SW 1271 (cell line): ENCODE measurements around the gene FOXN3.
"Not testable (repeated sequence)": the region's sequence is repeated elsewhere in the genome, so short reads cannot be mapped to it uniquely, and the experiment has no call there.

ENCODE experiments used
- DNase-seq, 2 experiments: peaks; one replicate each; lab custom pipeline; 2025; lab: John Stamatoyannopoulos, UW

The FOXN3 gene

DNA sequence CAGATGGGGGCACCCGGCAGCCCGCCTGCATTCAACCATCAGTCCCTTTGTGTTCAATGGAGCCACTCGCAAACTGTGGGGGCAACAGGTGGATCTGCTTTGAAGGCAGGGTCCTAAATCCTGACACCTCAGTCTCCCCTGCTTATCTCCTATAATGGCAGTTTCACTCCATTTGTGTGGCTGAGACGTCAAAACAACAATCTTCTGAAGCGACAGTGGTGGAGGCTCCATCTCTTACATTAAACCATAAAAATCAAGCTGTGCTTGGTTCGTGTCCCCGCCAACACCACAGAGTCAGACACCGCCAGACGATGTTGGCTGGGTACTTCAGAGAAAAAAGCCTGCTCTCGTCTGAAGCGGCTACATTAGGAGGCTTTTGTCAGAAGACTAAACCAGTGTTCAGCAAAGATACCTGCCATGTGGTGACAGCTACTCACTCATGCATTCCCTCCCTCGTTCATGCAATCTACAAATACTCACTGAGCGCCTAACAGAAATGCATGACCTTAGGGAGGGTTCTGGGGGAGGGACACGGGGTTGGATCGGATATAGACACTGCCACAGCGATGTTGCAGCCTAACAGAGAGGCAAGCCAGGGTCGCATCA, 253.9 kb downstream of the FOXN3 start:
- DNase-seq: no peak

DNA sequence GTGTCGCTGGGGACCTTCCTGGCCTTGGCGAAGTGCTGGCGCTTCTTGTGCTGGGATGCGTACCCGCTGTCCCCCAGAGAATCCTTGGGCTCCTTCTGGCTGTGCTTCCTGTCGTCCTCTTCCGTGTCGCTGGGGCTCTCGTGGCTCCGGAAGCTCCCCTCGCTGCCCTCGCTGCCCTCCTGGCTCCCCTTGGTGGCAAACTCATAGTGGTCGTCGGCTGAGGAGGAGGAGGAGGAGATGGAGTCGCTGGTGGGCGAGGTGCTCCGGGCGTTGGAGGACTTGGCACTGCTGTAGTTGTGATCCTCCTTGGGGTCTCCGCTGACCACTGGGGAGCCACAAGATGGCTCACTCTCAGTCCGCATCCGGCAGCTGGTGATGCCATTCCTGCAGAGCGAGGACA, 254.4 kb downstream of the FOXN3 start:
- DNase-seq: no peak

DNA sequence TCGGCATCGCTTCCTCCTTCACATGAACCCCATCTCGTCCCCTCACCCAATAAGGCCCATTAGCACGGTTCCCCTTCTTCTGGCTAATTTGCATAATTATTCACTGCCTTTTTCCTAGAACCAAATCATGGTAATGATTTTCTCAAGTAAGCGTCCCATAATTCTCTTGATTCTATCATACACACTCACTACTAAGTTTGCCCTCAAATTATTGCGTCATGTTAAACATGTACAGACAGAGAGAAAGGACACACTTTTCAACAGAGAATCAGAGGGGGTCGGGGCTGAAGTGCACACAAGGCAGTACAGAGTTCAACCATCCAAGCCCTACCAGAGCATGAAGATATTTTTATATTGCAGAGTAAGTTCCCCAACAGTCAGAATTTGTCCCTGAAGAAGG, 256.6 kb downstream of the FOXN3 start:
- DNase-seq: no peak

DNA sequence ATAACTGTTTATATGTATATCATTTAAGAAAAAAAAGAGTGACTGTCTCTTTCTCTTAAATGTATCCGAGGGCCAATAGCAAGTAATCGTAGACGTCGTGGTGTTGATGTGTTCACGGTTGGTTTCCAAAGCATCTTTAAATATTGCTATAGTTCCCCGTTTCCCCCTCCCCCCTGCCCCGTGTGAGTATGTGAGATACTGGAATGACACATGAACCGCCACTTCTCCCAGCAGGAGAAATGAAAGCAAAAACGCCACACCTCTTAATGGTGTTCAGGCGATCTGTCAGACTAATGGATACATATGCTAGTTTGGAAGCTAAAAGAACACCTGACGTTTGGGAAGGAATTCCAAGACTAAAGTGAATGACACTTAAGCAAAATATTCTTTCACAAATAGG, 258.3 kb downstream of the FOXN3 start:
- no peak for DNase-seq

DNA sequence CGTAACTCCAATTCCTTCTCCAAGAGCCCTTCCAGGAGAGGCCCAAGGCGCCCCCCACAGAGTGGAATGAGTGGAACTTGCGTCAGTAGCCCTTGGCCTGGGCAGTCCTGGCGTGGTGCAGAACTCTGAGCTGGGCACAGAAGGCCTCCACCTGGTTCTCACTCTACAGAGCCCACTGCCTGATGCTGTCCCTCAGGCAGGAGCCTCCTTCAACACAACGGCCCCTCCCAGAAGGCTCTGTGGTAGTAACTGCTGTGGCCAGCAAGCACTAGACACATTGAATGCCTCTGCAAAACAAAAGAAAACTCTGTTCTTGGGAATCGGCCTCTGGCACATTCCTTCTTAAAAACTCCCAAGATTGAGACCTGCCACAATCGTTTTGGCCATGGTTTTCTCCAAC, 258.9 kb downstream of the FOXN3 start:
- not testable (repeated sequence) for DNase-seq

DNA sequence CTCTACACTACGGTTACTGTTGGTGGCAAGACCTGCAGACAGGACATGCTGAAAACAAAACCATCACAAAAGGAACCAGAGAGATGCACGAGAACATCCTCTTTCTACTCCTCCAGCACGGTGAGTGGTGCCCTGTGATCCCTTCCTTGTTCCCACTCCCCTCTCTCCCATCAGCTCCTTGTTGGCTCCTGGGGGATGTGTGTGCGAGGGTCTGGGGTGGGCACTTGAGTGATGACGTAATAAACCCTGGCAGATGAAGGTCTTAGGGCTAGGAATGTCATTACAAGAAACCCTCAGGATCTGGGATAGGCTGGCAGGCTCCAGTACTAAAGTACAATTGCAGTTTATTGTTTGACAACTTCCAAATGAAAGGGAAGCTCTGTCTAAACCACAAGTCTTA, 261.5 kb downstream of the FOXN3 start:
- no peak for DNase-seq

DNA sequence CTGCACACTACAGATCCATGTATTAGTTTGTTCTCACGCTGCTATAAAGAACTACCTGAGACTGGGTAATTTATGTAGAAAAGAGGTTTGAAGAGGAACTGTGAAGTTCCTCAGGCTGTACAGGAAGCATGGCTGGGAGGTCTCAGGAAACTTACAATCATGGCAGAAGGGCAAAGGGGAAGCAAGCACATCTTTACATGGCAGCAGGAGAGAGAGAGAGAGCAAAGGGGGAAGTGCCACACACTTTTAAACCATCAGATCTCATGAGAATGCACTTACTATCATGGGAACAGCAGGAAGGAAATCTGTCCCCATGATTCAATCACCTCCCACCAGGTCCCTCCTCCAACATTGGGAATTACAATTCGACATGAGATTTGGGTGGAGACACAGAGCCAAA, 265.3 kb downstream of the FOXN3 start:
- DNase-seq: not testable (repeated sequence)

DNA sequence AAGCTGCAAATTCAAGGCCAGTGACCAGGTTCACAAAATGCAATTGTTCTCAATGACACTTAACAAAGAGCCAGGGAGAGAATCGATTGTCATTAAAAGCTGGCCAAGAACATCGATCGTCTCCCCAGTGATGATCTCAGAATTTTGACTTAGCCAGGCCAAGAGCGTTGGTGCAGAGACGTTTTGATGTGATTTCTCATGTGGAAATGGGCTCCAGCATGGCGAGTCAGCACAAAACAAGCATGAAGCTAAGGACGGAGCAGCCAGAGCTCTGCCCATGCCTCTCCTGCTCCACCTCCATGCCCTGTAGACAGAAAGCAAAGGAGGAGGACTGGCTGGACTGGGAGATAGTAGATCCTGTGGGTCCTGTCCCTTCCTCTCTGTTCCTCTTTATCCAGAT, 270.8 kb downstream of the FOXN3 start:
- no peak for DNase-seq

DNA sequence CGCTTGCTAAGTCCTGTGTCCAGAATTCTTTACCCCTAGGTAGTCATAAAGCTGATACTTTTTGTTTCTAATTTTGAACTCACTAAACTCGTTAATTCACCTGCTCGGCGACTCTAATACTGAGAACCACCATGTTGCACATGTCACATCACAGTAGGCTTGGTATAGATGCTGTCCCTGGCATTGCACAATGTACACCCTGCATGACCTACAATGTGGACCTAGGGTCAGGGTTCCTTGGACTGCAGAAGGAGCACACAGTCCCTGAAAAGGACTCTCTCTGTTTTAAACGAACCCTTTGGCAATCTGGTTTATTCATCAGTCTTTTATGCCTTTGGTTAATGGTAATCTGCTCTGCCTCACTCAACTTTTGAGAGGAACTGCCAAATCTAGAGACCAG, 272.4 kb downstream of the FOXN3 start:
- DNase-seq: no peak

DNA sequence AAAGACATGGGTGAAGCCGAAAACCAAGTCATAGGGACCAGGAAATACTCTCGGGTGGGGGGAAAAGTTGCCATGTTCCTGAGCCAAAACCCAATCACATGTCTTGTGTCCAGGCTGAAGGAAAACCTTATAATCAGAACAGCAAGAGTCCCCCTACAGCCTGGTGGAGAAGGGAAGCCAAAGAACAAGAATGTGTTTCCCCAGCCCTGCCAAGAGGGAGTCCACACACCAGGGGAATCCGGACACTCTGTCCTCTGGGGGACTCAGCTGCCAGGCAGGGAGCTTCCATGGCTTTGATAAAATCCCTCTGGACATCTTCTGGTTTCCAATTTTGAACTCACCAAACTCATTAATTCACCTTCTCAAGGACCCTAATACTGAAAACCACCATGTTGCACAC, 273.0 kb downstream of the FOXN3 start:
- DNase-seq: no peak

DNA sequence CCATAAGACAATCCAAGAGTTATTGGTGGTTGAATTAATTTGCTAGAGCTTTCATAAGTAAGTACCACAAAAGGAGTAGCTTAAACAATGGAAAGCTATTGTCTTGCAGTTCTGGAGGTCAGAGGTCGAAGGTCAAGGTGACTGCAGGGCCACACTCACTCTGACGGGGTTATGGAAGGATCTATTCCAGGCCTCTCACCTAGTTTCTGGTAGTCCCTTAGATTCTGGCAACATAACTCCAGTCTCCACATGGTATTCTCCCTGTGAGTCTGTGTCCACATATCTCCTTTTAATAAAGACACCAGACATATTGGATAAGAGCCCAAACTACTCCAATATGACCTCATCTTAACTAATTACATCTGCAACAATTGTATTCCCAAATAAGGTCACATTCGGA, 273.4 kb downstream of the FOXN3 start:
- no peak for DNase-seq

DNA sequence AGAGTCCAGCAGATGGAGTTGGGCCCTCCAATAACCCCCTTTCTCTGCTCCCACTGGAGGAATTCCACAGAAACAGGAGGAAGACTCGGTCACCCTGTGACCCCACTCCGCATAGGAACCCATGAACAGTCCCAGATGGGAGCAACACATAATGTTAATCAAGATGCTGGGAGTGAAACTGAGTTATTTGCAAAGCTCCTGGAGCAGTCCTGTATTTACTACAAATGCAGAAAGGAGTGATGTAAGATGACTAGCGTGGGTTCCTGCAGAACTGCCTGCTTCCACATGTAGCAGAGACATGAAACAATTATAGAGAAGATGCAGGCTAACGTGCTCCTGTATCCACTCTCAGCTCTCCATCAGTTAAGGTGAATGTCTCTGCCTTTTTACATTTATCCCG, 274.7 kb downstream of the FOXN3 start:
- DNase-seq: no peak

DNA sequence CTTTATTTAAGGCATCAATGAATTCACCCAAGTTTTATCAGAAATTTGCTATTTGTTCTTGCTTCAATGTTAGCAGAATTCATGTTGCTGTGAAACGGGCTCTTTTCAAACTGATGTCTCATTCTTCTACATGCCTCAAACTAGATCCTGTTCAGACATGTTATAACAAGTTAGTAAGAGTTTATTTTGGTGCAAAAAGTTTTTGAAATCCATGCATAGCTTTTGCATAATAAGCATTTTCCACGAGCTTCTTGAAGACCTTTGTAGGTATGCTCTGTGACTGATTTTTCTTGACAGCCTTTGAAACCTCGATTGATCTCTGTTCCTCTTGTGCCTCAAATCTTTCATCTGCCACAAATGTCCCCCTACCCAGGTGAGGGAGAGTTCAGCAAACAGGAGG, 275.2 kb downstream of the FOXN3 start:
- no peak for DNase-seq

DNA sequence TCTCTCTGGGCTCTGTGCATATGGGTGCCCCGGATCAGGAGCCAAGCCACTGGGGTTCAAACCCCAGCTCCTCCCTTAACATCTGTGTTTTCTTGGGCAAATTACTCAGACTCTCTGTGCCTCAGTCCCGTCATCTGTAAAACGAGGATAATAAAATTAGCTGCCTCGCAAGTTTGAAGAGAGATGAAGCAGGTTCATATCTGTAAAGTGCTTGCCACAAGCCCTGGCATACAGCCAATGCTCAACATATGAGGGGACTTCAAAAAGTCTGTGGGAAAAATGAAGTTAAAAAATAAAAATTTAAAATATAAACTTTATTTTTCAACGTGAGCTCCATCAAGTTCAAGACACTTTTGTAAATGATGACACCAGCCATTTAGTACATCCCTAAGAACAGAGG, 276.7 kb downstream of the FOXN3 start:
- no peak for DNase-seq

DNA sequence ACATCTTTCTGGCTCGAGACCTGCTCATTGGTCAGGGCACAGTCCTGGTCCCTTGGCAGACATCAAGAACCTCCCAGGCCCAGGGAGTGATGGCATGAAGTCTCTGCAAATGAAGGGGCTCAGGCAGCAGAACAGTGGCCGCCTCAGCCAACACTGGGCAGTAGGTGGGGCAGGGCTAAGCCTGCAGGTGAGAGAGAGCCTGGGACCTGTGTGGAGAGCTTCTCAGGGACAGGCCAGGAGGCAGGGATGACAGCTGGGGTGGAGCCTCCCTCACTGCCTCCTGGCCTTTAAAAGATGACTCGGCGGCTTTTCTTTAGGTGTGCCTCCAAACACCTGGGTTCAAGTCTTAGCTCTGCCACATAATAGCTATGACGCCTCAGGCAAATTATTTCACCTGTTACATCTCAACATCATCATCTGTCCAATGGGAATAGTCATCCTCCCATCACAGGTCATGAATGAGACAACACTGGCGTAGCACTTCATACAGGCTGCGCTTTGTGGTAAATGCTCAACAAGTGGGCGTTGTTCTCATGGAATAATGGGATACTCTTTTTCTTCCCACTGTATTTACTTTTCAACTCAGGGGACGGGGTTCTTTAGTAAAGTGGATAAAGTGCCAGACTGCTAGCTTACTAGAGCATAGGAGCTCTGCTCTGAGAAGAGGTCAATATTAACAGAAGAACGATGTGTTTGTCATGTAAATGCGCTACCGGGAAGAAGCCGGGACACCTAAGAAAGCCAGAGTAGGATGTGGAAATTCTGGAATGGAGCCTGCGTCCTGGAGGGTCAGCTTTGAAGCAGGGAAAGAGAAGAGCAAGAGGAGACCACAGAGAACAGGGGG, 277.4 kb downstream of the FOXN3 start:
- DNase-seq: no peak

DNA sequence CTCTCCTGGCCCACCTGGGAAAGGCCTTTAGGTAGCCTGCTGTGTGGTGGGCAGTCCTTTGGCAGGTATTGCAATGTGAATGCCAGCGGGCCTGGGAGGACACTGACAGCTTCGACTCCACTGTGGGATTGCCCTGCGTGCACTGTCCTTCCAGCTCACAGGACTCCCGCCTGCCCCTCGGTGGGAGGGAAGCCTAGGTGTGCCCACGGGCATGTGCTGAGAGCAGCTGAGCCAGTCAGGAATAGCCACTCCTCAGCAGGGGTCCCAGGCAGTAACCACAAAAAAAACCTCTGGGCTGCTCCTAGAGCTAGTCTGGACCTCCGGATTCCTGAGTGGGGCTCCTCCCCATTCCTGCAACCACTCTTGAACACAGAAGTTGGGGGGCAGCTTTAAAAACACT, 278.2 kb downstream of the FOXN3 start:
- DNase-seq: no peak

DNA sequence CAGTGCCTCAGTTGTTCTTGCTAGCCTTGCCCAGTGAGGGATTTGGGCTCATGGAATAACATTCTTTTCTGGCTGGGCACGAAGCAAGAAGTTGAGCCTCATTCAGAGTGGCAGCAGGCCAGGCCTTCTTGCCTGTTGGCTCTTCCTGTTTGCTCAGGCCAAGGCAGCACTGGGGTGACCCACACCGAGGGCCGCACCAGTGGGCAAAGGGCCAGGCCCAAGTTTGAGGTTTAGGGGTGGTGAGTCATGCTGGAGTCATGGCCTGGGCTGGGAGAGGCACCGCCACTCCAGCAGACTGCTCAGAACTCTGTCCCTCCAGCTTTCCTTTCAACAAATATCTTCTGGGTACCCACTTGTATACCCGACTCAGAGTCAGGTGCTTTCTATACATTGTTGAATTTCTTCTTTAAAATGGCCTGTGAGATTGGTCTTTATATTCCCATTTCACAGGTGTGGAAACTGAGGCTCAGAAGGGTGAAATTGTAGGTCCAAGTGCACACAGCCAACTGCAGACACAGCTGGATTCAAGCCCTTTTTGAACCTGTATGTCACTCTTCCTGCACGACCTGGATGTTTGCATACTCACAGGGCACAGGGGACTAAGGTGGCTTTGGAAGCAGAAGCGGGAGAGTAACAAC, 279.4 kb downstream of the FOXN3 start:
- peak; percentile 55 to 78 for DNase-seq

DNA sequence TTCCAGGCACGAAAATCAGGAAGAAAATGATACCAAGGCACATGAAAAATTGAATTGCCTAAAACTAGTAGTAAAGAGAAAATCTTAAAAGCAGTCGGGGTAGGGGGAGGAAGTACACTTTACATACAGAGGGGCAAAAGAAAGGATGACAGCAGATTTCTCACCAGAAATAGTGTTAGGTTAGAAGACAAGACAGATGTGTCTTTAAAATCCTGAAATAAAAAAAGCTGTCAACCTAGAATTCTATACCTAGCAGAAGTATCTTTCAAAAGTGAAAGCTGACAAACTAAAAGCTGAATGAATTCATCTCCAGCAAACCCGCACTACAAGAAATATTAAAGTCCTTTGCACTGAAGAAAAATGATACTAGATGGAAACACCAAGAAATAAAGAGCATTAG, 280.4 kb downstream of the FOXN3 start:
- no peak for DNase-seq

DNA sequence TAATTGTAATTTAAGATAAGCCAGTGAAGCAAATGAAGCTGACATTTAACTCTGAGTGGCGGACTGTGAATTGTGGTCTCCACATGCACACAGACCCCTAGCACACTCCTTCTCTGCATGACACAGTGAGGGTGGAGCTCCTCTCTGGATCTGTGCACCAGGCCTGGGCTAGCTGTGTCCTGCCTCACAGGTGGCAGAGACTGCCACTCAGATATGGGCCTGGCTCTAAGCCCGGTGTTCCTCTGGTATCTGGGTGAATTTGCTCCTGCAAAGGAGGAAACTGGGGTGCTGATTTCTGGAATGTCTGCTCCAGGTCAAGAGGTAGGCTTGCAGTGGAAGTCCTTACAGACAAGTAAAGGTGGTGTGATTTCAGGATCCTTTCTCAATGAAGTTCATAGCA, 282.4 kb downstream of the FOXN3 start:
- DNase-seq: no peak

DNA sequence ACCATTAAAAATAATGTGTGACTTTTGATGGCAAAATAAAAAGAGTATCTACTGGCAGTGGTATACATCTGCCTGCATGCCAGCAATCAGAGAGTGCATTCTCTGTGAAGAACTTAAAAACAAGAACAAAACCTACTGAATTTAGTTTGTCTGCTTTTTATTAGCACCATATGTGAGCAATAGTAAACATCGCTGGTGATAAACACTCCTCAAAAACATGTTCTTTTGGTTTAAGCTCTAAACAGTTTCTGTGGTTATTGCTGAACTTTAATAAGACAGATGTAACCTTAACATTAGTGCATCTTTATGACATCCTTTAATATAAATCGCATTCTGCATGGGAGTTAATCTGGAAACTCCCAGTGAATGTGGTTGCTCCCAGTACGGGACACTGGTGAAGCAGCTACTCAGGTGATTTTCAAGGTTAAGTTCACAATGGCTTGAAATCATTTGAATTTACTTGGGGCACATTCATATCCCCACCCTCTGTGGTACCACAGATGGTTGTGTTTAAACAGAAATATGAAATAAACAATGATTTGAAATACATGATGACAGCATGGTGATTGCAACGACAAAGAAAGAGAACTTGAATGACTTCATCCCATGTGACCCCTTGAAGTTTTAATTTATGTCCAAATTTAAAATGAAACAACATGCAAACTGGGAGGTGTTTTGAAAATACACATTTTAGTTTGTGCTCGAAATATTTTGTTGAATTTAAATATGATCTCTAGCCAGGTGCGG, 285.9 kb downstream of the FOXN3 start:
- no peak for DNase-seq

DNA sequence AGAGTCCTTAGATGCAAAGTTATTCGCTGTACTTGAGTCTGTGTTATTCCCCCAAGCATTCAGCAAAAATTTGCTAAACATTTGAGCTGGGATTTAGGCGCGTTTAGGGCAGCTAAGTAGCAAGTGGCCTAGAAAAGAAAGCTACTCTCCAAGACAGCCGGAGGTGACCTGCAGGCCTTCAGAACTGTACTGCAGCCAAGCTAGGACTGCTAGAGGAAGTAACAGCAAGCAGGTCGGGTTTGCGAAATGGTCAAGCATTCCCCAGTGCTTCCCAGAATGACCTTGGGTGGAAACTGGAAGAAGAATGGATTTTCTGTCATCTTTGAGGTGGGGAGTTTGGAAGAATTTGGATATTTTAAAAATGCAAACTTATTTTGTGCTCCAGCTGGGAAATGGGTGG, 287.5 kb downstream of the FOXN3 start:
- DNase-seq: no peak

DNA sequence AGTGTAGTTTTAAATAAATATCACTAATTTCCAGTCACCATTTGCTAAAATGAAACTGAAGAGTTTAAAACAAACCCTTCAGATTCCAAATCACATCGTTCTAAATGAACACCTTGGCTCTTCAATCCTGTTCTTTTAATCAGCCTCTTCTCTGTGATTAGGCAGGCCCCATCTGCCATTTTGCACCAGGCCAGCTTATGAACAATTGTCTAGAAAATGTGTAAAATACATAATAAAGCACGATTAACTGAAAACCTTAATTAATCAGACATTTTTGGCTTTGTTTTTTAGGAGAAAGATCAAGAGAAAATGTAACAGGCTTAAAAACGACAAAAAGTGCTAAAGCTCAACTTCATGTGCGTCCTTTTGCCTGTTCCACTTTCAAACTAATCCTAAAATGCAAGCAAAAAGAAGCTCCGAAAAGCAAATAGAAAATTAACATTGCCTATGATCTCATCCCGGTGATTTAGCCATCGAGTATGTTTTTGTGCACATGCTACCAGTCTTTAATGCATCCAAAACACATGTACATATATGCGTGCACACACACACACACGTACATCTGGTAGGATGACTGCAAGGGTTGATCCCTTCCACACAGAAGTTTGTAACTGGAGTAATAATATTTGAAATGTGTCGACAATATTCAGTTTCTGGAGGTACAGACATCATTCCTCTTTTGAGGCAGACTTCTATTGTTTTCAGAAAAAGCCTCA, 288.6 kb downstream of the FOXN3 start:
- DNase-seq: no peak
